ENCODE data around the gene AMN1.

Gene AMN1

GRCh38 chr12:31728917-31729640, at the start of gene AMN1:
AMN1 (minus strand) TSS chr12:31729021; CDS start chr12:31729008, 13 bp downstream.
- Histone ChIP-seq H3K36me3 (ENCODE audit: insufficient read depth, low read length) (no peaks in the 10 kb centered on the region), H3K9me3 (ENCODE audit: insufficient read depth, low read depth, low read length) (no peaks in the 10 kb centered on the region), H3K4me1 (ENCODE audit: insufficient read depth, low read length, poor library complexity, severe bottlenecking) (peaks cover 38% of the 10 kb centered on the region), H3K79me2 (ENCODE audit: insufficient read depth, low read length) (peaks cover 15% of the 10 kb centered on the region), H3K4me3 (ENCODE audit: low read length, poor library complexity, severe bottlenecking) (peak within 1 kb of the TSS; percentile 90), H3K4me2 (ENCODE audit: low read depth, low read length, poor library complexity, severe bottlenecking) (peak within 1 kb of the TSS; percentile 92), H3K27me3 (ENCODE audit: insufficient read depth, low read length, poor library complexity, severe bottlenecking) (no peaks in the 10 kb centered on the region), H3K9me2 (replicated peaks; ENCODE audit: low read depth, low read length) (no peaks in the 10 kb centered on the region), H3F3A (ENCODE audit: low read depth) (no peaks in the 10 kb centered on the region), H2AFZ (ENCODE audit: low read length) (peak within 1 kb of the TSS; percentile 85), H4K20me1 (ENCODE audit: insufficient read depth, low read length, poor library complexity, severe bottlenecking) (no peaks in the 10 kb centered on the region), H3K9ac (ENCODE audit: low read depth, low read length, poor library complexity, severe bottlenecking) (peak within 1 kb of the TSS; percentile 91)
- TF ChIP-seq EZH2phosphoT487 (IDR thresholded peaks at IDR 0.05; ENCODE audit: borderline replicate concordance) (no peak), CTCF (conservative IDR thresholded peaks at IDR 0.05; ENCODE audit: low read length) (no peak)

- no peaks in the 10 kb centered on the region for H3K27me3 ChIP-seq (ENCODE audit: insufficient read depth, low read length, poor library complexity, severe bottlenecking)
- H4K20me1 ChIP-seq (ENCODE audit: insufficient read depth, low read length, poor library complexity, severe bottlenecking), result no peaks in the 10 kb centered on the region
- no peaks in the 10 kb centered on the region for H3K4me1 ChIP-seq (ENCODE audit: insufficient read depth, low read length, poor library complexity, severe bottlenecking)
- H3F3A ChIP-seq (ENCODE audit: low read depth), result no peaks in the 10 kb centered on the region
- no peaks in the 10 kb centered on the region for H3K9me3 ChIP-seq (ENCODE audit: insufficient read depth, low read depth, low read length)
- H3K9ac ChIP-seq (ENCODE audit: low read depth, low read length, poor library complexity, severe bottlenecking), result no peak overlapping the region
- H3K4me3 ChIP-seq (ENCODE audit: low read length, poor library complexity, severe bottlenecking), result no peak overlapping the region
- peak overlapping the region; percentile 16; the same call in 1 of the 2 replicates for H2AFZ ChIP-seq (ENCODE audit: low read length)
- TF ChIP-seq EZH2phosphoT487 (IDR thresholded peaks at IDR 0.05; ENCODE audit: borderline replicate concordance), result no peak
- H3K36me3 ChIP-seq (ENCODE audit: insufficient read depth, low read length), result no peaks in the 10 kb centered on the region
- H3K79me2 ChIP-seq (ENCODE audit: insufficient read depth, low read length), result no peaks in the 10 kb centered on the region
- H3K4me2 ChIP-seq (ENCODE audit: low read depth, low read length, poor library complexity, severe bottlenecking), result no peak overlapping the region
- no peaks in the 10 kb centered on the region for H3K9me2 ChIP-seq (replicated peaks; ENCODE audit: low read depth, low read length)
These were observed 45.0 kb upstream of the AMN1 start for GRCh38 chr12:31773867-31774266.

GRCh38 chr12:31773223-31773750, 44.5 kb upstream of the AMN1 start:
- Histone ChIP-seq H3K9me3 (ENCODE audit: insufficient read depth, low read depth, low read length) (no peaks in the 10 kb centered on the region), H3K4me2 (ENCODE audit: low read depth, low read length, poor library complexity, severe bottlenecking) (no peak overlapping the region), H3F3A (ENCODE audit: low read depth) (no peaks in the 10 kb centered on the region), H3K4me1 (ENCODE audit: insufficient read depth, low read length, poor library complexity, severe bottlenecking) (no peaks in the 10 kb centered on the region), H3K9me2 (replicated peaks; ENCODE audit: low read depth, low read length) (no peaks in the 10 kb centered on the region), H3K36me3 (ENCODE audit: insufficient read depth, low read length) (no peaks in the 10 kb centered on the region), H3K27me3 (ENCODE audit: insufficient read depth, low read length, poor library complexity, severe bottlenecking) (no peaks in the 10 kb centered on the region), H3K79me2 (ENCODE audit: insufficient read depth, low read length) (no peaks in the 10 kb centered on the region), H4K20me1 (ENCODE audit: insufficient read depth, low read length, poor library complexity, severe bottlenecking) (no peaks in the 10 kb centered on the region), H2AFZ (ENCODE audit: low read length) (peak overlapping the region; percentile 16; the same call in 1 of the 2 replicates), H3K4me3 (ENCODE audit: low read length, poor library complexity, severe bottlenecking) (no peak overlapping the region), H3K9ac (ENCODE audit: low read depth, low read length, poor library complexity, severe bottlenecking) (no peak overlapping the region)
- TF ChIP-seq CTCF (conservative IDR thresholded peaks at IDR 0.05; ENCODE audit: low read length) (no peak), EZH2phosphoT487 (IDR thresholded peaks at IDR 0.05; ENCODE audit: borderline replicate concordance) (no peak)

Measured in Loucy (cell line).